Measurements from ENCODE around the gene WWOX.

The WWOX gene

DNA sequence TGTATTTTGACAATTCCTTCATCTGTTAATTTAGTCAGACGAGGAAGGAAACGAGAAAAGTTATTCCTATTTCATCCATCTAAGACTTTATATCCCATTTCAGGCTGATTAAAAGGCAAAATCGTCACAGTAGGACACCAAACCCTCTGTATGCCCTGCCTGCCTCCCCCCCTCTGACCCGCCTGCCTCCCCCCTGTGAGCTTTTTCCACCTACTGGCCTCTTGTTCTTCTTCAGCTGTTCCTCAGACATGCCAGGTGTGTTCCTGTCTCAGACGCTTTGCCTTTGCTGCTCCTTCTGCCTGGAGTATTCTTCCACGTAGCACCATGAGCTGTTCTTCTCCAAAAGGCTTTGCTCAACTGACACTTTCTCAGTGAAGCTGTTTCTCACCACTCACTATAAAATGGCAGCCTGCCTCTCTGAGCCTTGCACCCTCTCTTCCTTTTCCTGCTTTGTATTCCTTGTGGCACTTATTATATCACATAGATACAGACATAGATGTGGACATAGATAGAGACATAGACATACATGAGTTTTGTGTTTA is 777.7 kb downstream of the WWOX start:
- DNase-seq (ENCODE audit: low read depth): no peak

DNA sequence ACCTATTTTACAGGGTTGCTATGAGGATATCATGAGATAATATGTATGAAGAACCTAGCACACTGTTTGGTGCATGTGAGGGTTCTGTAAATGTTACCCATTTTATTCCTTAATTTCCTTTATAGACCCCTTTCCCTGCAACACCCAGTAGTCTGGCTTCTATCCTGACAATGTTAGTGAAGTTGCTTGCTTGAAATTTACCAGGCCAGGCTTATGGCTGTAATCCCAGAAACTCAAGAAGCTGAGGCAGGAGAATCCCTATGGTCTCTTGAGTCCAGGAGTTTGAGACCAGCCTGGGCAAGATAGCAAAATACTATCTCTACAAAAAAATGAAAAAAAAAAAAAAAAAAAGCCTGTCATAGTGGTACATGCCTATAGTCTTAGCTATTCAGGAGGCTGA is 779.1 kb downstream of the WWOX start:
- no peak for DNase-seq (ENCODE audit: low read depth)

DNA sequence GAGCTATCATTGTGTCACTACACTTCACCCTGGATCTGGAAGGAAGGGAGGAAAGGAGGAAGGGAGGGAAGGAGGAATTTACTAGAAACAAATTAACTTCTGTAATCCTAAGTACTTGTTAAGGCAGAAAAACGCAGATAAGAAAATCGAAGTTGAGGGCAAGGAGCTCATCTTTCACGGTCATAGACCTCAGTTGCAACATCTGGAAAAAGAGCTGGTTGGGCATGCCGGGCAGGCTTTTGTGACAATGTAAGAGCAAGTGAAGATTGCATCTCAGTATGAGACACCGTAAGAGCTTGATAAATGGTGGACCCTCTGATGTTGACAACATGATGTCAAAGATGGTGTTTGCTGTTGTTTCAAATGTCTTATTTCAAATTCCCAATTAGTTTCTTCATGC is 779.6 kb downstream of the WWOX start:
- DNase-seq (ENCODE audit: low read depth): no peak

DNA sequence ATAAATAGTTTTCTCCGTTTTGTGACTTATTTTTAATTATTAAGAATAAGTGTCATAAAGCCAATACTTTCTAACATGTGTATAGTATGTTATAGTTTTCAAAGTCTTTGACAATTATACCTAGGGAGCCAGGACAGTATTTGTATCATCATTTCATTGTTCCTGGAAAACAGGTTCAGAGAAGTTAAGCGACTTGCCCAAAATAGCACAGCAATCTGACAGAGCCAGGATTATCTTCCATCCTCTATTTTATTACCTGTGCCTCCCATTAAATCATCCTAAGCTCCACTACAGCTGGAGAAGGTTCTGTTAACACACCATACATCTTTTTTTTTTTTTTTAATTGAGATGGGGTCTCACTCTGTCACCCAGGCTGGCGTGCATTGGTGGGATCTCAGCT is 782.7 kb downstream of the WWOX start:
- DNase-seq (ENCODE audit: low read depth): no peak

DNA sequence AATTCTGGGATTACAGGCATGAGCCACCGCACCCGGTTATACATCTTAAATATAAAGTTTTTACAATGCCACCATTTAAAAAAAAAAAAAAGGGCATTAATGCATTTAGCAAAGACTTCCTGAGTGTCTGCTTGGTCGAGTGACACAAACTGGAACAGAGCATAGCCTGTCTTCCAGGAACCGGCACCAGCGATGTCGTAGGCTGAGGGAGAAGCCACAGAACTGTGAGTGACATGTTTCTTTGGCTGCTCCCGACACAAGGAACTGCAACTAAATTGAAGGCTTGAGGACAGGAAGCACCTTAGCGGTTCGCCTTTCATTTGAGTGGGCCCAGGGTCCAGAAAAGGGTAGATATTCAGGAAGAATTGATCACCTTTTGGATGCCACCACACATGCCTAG is 783.3 kb downstream of the WWOX start:
- no peak for DNase-seq (ENCODE audit: low read depth)

DNA sequence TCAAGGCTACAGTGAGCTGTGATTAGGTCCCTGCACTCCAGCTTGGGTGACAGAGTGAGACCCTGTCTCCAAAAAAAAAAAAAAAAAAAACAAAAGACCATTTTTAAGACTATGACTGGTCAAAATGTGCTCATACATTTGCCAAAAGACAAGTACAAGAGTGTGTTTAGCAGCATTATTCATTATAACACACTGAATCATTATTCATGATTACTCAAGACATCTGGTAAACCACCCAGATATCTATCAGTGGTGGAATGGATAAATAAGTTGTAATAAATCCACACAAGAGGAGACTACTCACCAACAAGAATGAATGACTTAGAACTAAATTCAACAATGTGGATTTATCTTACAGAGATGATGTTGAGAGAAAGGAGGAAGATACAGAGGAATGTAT is 784.8 kb downstream of the WWOX start:
- DNase-seq (ENCODE audit: low read depth): no peak

DNA sequence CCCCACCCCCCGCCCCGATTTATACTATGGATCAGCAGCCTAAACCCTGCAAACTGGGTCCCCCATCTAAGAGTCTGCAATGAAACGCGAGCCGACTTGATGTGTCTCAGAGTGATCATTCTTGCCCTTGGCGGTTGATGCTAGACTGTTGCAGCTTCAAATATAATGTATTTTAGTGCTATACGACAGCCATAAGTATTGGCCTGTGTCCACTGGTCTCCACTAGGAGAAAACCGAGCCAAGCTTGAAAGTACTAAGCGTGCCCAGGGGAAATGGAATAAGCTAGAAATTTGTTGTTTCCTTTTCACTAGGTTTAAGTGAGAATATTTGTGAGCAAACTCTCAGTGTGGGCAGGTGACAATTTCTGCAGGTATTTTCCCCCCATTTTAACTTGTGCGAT is 789.9 kb downstream of the WWOX start:
- DNase-seq (ENCODE audit: low read depth): no peak

DNA sequence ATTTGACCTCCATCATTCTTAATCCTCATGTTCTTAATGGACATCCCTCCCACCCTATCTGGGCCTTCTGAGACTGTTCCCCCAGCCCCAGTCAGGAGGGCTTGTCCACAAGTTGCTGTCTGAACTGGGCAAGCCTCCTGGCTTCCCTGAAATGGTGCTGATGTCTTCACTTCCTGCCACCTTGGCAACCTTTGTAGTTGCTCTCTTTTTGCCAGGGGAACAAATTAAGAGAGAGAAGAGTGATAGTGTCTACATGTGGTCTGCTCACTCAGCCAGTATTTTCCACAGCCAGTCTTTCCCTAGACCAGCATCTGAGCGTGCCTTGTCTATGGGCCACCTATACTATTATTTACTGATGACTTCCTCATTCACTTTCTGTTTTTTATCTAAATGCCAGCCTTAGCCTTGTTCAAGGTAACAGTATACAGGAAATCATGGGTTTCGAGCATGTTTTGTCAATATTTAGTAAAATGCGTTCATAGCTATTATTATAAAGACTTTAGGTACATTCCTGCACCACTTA is 791.0 kb downstream of the WWOX start:
- DNase-seq (ENCODE audit: low read depth): no peak

DNA sequence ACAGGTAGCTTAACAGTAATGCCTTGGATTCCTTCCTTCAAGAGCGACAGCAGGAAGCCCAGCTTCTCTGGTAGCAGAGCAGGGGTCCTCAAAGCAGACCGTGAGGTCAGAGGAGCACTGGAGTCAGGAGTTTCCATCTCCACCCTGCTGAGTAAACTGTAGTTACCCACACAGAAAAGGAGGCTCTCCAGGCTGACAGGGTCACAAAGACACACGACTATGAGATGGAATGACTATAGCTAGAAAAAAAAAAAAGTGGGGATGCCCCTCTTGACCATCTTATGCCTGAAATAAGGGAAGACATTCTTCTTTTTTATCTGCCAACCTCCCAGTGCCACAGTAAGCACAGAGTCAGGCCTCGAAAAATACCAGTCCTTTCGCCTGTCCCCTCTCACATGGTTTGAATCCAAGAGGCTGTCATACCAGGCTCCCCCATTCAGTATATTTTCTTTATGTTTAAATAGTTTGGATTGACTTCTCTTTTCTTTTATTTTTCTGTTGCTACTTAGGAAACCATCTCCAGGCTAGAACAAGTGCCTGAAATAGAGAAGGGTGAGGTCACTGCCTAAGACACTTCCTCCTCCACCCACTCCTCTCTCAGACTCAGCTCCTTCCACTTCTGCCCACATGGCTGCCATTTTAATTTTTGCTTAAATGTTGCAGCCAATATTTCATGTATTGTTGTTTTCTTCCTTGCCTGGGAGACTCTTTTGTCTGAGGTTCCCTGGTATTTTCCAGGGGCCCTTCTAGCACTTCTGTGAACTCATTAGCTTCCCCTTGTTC is 793.7 kb downstream of the WWOX start:
- DNase-seq (ENCODE audit: low read depth): no peak

DNA sequence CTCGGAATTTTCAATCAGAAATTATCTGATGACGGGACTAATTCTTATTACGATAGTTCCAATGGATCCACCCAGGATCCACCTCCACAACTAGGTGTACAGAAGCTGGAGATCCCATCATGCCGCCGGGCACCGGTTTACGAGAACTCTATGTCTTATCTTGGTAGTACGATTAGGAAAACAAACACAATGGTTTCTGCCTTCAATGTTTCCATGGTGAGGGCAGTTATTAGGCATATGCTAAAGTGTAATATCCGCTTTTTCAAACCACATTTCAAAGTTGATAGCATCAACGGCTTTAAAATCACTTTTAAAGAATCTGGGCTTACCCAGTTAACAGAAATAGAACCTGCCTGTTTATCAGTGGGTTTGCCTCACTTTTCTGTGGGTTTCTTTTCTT is 795.4 kb downstream of the WWOX start:
- DNase-seq (ENCODE audit: low read depth): no peak

DNA sequence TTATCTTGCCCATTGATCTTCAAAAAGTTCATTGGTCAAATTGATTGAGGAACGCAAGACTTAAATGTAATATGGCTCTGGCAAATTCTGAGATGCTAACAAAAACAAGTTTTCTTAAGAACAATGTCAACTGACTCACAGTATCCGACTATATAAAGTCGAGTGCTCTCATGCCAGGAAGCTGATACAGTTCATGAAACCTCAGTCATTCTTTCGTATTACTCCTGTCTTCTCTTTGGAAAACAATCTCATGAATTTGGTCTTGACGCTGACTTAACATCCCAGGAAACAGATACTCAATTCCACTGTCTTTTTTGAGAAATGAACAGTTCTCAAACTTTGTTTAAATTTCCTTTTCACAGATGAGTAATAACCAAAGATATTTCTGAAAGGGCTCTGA is 796.2 kb downstream of the WWOX start:
- no peak for DNase-seq (ENCODE audit: low read depth)

DNA sequence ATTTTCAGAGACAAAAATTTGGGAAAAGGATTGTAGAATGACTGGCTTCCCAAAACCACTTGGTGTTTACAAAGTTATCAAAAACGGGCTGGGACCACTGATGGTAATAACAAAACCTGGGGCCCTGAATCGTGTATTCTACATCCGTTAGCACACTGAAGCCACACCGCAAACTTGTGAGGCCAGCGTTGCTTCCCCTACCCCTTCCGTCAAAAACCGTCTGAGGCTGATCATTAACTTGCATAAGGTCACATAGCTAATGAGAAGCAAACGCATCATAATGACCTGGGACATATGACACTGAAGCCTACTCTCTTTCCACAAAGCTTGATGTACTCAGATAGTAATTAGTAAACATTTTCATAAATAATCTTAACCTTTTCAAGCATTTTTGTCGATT is 796.8 kb downstream of the WWOX start:
- no peak for DNase-seq (ENCODE audit: low read depth)

DNA sequence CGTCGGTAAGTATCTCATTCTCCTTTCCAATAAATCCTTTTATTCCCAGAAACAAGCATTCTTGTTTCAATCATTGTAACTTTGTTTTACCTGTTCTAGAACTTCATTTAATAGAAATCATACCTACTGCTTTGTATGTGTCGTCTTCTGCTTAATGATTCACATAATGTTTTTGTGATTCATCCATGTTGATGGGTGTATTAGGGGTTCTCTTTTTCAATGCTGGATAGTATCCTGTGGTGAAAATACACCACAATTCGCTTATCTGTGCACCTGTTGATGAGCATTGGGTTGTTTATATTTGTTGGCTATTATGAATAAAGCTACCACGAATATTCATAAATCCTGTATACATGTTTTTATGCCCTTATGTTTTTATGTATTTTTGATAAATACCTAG is 797.8 kb downstream of the WWOX start:
- no peak for DNase-seq (ENCODE audit: low read depth)

DNA sequence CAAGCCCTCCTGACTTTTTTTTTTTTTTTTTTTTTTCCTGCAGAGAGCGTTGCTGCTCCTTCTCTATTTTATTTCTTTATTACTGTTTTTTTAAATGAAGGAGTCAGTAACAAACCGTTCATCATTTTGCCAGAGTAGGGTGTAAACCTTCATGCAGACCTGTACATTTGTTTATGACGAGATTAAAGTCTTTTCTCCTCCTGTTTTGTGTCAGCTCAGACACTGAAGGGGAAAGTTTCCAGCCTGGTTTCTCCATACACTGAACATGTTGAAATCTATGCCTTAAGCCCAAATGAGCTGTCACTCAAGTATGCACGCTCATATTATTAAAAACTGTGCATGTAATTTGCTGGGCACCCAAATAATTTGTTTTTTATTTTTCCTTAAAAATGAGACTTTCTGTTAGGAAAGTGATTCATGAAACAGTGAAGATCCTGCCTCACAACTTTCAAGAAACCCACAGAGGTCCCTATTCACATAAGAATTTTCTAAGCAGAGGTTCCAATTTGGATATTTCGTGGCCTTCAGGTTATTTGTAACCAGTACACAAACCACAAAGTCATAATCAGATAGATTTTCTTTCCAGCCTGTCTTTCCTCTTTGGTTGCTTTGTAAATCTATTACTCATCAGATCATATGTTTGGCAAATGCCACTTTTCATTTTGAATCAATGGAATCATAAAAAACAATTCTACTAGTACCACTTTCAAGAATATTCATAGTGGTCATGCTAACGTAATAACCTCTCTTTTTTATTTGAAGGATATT is 800.8 kb downstream of the WWOX start:
- no peak for DNase-seq (ENCODE audit: low read depth)

DNA sequence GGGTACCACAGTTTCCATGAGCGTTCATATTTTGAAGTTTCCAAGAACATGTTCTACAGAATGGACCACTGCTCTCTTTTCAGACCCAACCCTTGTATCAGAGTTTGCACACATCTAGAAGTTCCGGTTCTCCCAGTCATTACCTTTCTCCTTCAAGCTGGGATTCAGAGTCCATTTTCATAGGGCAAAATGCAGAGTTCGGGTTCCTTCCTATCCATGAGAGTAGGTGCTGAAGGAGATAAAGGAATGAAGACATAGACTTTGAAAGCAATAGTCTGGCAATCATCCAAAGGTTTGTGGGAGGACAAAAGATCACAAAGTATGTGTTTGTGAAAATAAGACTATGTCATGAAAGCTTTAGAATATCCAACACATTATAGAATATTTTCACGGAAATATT is 801.5 kb downstream of the WWOX start:
- no peak for DNase-seq (ENCODE audit: low read depth)

DNA sequence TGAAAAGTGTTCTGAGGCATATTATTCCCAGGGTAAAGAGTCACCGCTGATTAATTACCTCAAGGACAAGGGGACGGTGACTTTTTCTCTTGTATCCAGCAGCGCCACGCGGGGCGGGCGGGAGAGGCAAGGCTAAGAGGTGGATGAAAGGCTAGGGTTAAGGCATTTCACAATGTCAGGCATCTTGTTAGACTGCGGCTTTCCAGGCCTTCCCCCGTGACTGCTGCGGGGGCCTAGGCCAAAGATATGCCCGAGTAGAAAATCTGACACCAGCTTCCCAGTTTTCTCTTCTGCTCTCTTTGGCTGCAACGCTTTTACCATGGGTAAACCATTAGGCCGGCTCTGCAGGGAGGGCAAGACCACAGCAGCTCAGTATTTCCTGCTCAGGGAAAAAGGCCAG is 802.9 kb downstream of the WWOX start:
- DNase-seq (ENCODE audit: low read depth): no peak

DNA sequence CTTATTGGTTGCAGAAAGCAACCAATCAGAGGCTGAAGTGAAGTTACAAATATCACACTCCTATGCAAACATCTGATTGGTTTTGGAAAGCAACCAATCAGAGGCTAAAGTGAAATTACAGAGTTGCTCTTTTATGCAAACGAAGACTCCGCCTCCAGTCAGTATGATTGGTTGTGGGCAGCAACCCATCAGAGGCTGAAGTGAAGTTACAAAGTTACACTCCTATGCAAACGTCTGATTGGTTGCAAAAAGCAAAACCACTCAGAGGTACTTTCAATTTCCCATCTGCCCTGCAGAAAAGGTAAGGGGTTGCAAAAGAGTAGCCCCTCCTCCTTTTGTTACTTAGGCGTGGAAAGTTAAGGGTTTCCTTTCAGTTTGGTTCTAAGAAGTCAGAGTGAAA is 803.8 kb downstream of the WWOX start:
- no peak for DNase-seq (ENCODE audit: low read depth)

DNA sequence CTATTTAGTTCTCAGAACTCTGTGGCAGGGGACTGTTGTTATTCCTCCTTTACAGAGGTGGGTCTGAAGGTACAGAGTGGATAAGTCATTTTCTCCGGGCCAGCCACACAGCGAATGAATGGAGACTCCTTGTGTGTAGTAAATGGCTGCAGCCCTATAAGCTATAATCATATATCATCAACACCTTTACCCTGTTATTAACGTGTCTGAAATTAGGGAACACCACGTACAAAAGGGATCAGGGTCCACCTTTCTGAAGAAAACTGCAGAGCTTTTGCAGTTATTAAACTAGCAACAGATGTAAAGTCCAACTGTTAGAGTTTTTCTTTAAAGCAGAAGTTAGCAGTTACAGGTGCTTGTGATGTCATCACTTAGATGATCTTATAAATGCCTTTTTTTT is 804.4 kb downstream of the WWOX start:
- no peak for DNase-seq (ENCODE audit: low read depth)

DNA sequence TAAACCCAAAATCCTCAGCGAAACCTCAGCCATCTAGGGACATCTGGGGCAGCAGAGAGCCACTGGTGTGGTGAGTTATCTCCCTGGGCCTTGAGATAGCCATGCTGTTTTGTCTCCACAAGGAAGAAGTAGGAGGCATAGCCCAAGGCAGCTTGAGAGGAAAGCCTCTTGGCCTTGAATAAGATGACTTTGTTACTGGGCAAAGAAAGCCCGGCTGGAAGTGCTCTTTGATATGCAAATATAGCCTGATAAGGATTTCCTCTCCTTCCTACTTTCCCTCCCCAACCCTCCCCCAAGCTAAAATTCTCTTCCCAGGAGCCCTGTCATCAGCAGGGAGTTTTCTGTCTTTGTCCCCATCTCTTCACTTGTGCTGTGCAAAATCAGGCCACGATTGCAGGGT is 806.7 kb downstream of the WWOX start:
- DNase-seq (ENCODE audit: low read depth): no peak

DNA sequence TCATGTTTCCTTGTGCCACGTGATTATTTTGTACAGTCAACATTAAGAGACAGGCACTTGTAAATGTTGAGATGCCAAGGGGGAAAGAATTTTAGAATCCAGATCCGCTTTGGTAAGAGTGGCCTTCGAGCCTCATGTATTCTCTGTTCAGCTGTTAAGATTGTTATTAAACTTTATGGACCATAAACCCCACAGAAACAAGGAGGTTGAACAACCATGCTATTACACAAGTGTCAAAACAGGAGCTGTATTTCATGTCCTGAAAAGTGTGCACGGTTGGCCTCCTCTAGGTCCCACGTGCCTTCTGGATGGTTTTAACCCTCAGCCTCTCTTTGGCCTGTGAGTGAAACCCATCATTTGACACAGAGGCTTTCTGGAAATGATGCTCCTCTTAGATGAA is 809.8 kb downstream of the WWOX start:
- no peak for DNase-seq (ENCODE audit: low read depth)

DNA sequence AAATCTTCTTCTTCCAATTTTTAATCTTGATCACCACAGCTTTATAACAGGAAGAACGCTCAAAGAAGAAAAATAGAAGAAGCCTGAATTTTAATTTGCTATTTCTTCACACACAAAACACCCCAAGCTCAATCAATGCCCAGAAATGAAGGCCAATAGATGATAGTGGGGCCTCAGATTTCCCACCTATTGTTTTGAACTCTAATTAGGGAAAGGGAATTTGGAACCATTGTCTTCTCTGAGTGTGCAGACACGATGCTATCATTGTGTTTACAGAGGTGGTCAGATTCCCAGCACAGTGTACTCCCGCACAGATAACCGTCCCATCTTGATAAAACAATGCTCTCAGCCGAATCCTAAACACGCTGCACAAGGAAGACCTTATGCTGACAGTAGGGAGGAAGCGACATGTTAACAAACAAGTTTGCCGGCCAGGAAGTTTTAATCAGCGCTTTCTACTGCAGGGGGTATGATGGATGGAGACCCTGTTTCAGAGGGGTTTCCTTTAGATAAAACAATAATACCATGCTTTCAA is 816.4 kb downstream of the WWOX start:
- no peak for DNase-seq (ENCODE audit: low read depth)

DNA sequence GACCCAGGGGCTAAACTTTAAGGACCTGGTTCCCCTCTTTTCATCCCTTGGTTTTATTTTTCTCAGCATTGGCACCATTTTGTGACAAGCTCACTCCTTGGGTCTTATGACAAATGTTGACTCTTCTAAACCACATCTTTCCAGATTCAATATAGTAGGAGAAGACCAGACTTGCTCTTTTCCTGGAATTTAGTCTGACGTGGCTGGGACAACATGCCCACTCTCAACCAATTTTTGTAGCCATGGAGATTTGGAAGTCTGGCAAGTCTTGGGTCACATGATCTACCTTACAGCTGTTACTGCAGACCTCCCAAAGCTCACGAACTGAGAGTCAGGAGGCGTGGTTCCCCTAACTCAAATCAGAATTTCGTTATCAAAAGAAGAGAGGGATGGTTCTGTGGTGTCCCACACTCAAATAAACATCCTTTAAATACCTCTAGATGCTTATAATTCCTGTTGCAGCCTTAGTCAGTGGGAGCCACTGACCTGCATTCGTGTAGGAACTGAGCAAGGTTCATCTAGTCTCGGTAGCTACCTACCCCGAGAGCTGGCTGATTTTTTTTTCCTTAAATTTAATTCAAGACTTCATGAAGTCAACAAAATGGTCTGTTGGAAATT is 817.6 kb downstream of the WWOX start:
- DNase-seq (ENCODE audit: low read depth): no peak
